GM23248 (cell line): ENCODE measurements around the gene MYO1H. TPM values are rescaled to one million over a fixed set of nuclear protein-coding genes. Genes with fewer than 3 reads are reported as not detected.

ENCODE experiments used
- DNase-seq: peaks from one replicate; pipeline ENCODE4 v3.0.0-alpha.2; 2015
- H2AFZ ChIP-seq: fragments of 200-600 bp; sonication (generic); 2 replicates; pipeline ENCODE4 v1.6.1; 2016; ENCODE audit warnings: antibody characterized with exemption
- H3F3A ChIP-seq: fragments of 200-600 bp; sonication (generic); 2 replicates; pipeline ENCODE4 v1.6.1; 2016; ENCODE audit warnings: mild to moderate bottlenecking, antibody characterized with exemption, mixed run types; ENCODE audit not compliant: insufficient read depth
- H3K27ac ChIP-seq: fragments of 200-600 bp; sonication (generic); 2 replicates; pipeline ENCODE4 v1.5.1; 2016; ENCODE audit warnings: mild to moderate bottlenecking
- H3K27me3 ChIP-seq: fragments of 200-600 bp; sonication (generic); replicated peaks from 2 replicates; pipeline ENCODE4 v1.6.1; 2016; ENCODE audit warnings: mild to moderate bottlenecking; ENCODE audit not compliant: insufficient read depth
- H3K36me3 ChIP-seq: fragments of 200-600 bp; sonication (generic); 2 replicates; pipeline ENCODE4 v1.6.1; 2016; ENCODE audit warnings: low read depth, mild to moderate bottlenecking
- H3K4me1 ChIP-seq: fragments of 200-600 bp; sonication (generic); 2 replicates; pipeline ENCODE4 v1.6.1; 2016; ENCODE audit warnings: mild to moderate bottlenecking; ENCODE audit not compliant: insufficient read depth
- H3K4me2 ChIP-seq: fragments of 200-600 bp; sonication (generic); one replicate; pipeline ENCODE4 v1.6.1; 2016; ENCODE audit warnings: mild to moderate bottlenecking; ENCODE audit not compliant: unreplicated experiment
- H3K4me3 ChIP-seq: fragments of 200-600 bp; sonication (generic); 2 replicates; pipeline ENCODE4 v1.5.1; 2016; ENCODE audit warnings: mild to moderate bottlenecking
- H3K79me2 ChIP-seq: fragments of 200-600 bp; sonication (generic); 2 replicates; pipeline ENCODE4 v1.6.1; 2016; ENCODE audit warnings: mild to moderate bottlenecking; ENCODE audit not compliant: insufficient read depth
- H3K9ac ChIP-seq: fragments of 200-600 bp; sonication (generic); 2 replicates; pipeline ENCODE4 v1.6.1; 2016; ENCODE audit warnings: mild to moderate bottlenecking
- H3K9me2 ChIP-seq: fragments of 200-600 bp; sonication (generic); 2 replicates; pipeline ENCODE4 v1.6.1; 2016; ENCODE audit warnings: mixed run types, mild to moderate bottlenecking, moderate library complexity; ENCODE audit not compliant: insufficient read depth
- H3K9me3 ChIP-seq: fragments of 200-600 bp; sonication (generic); one replicate; pipeline ENCODE4 v1.6.1; 2017; ENCODE audit warnings: low read depth
- H4K20me1 ChIP-seq: fragments of 200-600 bp; sonication (generic); 2 replicates; pipeline ENCODE4 v1.6.0; 2016; ENCODE audit not compliant: insufficient read depth
- EZH2 ChIP-seq: fragments of 200-600 bp; sonication (generic); IDR thresholded peaks from 2 replicates; pipeline ENCODE4 v1.6.1; 2018; ENCODE audit warnings: antibody characterized with exemption, mild to moderate bottlenecking; ENCODE audit not compliant: insufficient read depth, poor library complexity, severe bottlenecking
- EZH2phosphoT487 ChIP-seq: fragments of 200-600 bp; sonication (generic); IDR thresholded peaks from 2 replicates; pipeline ENCODE4 v1.6.1; 2018; ENCODE audit warnings: antibody characterized with exemption, moderate library complexity, mild to moderate bottlenecking, low read depth; ENCODE audit not compliant: insufficient read depth
- WGBS, 2 experiments: methylation state at CpG; one replicate each; pipeline ENCODE4 v1.1.6; 2015 to 2017; ENCODE audit warnings: low lambda C conversion rate in 2 of 2, low coverage in 1 of 2; ENCODE audit errors: missing lambda C conversion rate in 2 of 2; 5-methylcytosine and 5-hydroxymethylcytosine counted together
- in situ Hi-C: fragments of 300-500 bp; cut with MboI; formaldehyde crosslinking; loops from 2 replicates; pipeline ENCODE4 v1.15.0; 2020
- polyA plus RNA-seq: library from polyadenylated mRNA; unstranded; fragments of >200 nt; fragmentation: Nextera tagmentation; extraction: Ambion mirVana; gene quantifications from 2 replicates; pipeline ENCODE4 v1.2.1, GENCODE V29; 2016
- total RNA-seq: library from RNA; depleted of rRNA; stranded (reverse); fragments of >200 nt; shearing (Covaris generic); gene quantifications from 2 replicates; pipeline ENCODE4 v1.2.3, GENCODE V29; 2014

Gene MYO1H
- total and polyA plus RNA-seq, 2 experiments from 2014 or later = not detected

DNA sequence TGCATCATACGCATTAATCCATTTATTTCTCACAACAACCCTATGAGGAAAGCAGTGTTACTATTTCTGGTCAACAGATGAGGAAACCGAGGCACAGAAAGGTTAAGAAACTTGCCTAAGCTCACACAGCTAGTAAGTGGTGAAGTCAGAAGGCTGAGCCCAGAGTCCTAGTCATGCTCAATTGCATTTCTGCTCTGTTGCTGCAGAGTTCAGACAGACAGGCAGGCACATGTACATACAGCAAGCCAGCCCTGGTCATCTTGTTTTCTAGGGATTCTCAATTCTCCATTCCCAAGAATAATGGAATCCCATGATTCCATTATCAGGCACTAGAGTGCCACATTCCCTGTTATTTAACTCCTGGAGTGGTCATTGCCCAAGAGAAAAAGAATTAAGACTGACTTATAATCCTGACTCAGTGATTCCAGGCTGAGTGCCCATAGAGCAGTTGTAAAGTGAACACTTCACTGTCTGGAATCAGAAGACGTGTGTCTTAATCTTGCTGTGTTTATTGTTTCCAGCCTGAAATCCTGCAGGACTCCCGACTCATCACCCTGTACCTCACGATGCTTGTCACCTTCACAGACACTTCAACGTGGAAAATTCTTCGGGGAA, 140.5 kb downstream of the MYO1H start:
- H2AFZ ChIP-seq = no peak overlapping the region
- whole genome bisulfite sequencing, 2 experiments = 73 to 75% methylated on average over 7 of the region's 7 CpGs
- DNase-seq = peak; percentile 64
- no peaks in the 10 kb centered on the region for H3K79me2 ChIP-seq
- in situ Hi-C loops = no loop called here
- no peak for TF ChIP-seq EZH2phosphoT487
- TF ChIP-seq EZH2 = no peak
- H3K4me2 ChIP-seq = no peak overlapping the region
- no peaks in the 10 kb centered on the region for H3K9me2 ChIP-seq
- no peaks in the 10 kb centered on the region for H3K27me3 ChIP-seq
- H4K20me1 ChIP-seq = no peaks in the 10 kb centered on the region
- no peaks in the 10 kb centered on the region; the same call in 1 of the 2 replicates for H3F3A ChIP-seq
- H3K9ac ChIP-seq = peak overlapping the region; percentile 38; the same call in 1 of the 2 replicates
- H3K36me3 ChIP-seq = peaks cover 75% of the 10 kb centered on the region
- peak overlapping the region; percentile 39 for H3K27ac ChIP-seq
- H3K4me3 ChIP-seq = no peak overlapping the region
- H3K4me1 ChIP-seq = no peaks in the 10 kb centered on the region
- no peaks in the 10 kb centered on the region for H3K9me3 ChIP-seq

GRCh38 chr12:109489016-109489954, 141.6 kb downstream of the MYO1H start:
- H3K4me1 ChIP-seq = no peaks in the 10 kb centered on the region
- H3K9me2 ChIP-seq = no peaks in the 10 kb centered on the region
- peaks cover 67% of the 10 kb centered on the region for H3K36me3 ChIP-seq
- no peak overlapping the region for H3K4me2 ChIP-seq
- H3K27me3 ChIP-seq = no peaks in the 10 kb centered on the region
- TF ChIP-seq EZH2phosphoT487 (no peak), EZH2 (no peak)
- no peaks in the 10 kb centered on the region for H3K79me2 ChIP-seq
- no peaks in the 10 kb centered on the region for H3K9me3 ChIP-seq
- WGBS, 2 experiments = 93 to 95% methylated on average over 14 of the region's 14 CpGs
- H3F3A ChIP-seq = no peaks in the 10 kb centered on the region; the same call in 1 of the 2 replicates
- no peak overlapping the region for H2AFZ ChIP-seq
- in situ Hi-C loops = no loop called here
- no peaks in the 10 kb centered on the region for H4K20me1 ChIP-seq
- H3K4me3 ChIP-seq = no peak overlapping the region
- no peak for DNase-seq
- H3K9ac ChIP-seq = no peak overlapping the region
- H3K27ac ChIP-seq = no peak overlapping the region

DNA sequence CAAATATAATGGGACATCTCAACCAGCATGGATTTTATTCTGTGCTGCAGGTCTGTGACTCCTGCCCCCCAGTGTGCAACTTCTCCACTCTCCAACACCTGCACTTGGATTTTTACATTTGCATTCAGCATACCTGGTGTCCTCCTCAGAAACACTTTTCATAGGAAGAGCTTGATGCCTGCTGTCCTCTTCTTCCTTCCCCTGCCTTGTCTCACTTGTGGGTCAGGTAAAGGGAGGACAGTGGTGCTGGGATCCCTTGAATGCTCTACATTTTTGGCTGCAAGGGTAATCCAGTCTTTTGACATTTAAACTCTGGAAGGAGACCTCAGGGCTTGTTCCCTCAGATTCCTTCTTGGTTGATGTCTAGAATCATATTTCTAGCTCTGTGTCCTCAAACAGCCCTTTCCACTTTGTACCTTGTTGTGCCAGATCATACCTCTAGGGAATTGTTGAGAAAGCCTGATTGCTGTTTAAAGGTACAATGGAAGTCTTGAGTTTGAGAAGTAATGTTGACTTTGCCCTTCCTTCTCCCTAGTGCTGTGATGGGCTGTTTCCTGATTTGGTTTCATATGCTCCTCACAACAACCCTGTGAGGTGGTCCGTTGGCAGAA, 142.4 kb downstream of the MYO1H start:
- no peaks in the 10 kb centered on the region; the same call in 1 of the 2 replicates for H3F3A ChIP-seq
- no peak overlapping the region for H3K4me2 ChIP-seq

DNA sequence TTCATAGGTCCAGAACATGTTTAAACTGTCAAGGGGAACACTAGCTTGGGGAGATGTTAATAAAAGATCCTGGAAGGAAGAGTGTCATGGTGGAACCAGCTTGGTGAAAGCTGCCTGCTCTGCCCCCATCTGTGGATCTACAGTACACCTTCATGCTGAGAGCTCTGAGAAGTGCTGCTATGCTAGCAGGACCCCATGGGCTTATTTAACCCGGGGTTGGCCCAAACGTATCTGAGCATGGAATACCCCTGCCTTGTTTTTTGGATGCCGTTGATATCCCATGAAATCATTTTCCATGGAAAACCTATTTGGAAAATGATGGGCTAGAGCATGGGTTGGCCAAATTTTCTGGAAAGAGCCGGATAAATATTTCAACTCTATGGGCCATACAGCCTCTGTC, 144.0 kb downstream of the MYO1H start:
- Histone ChIP-seq H3K27me3 (no peaks in the 10 kb centered on the region), H3K27ac (no peak overlapping the region), H3K9ac (no peak overlapping the region), H3K9me3 (no peaks in the 10 kb centered on the region), H3K4me3 (no peak overlapping the region), H3K4me2 (no peak overlapping the region), H2AFZ (no peak overlapping the region), H3K4me1 (no peaks in the 10 kb centered on the region), H3K79me2 (no peaks in the 10 kb centered on the region), H3K9me2 (no peaks in the 10 kb centered on the region), H3F3A (no peaks in the 10 kb centered on the region; the same call in 1 of the 2 replicates), H4K20me1 (no peaks in the 10 kb centered on the region), H3K36me3 (peaks cover 61% of the 10 kb centered on the region)
- in situ Hi-C loops = no loop called here
- TF ChIP-seq EZH2phosphoT487 = no peak
- no peak for TF ChIP-seq EZH2
- no peak for DNase-seq
- WGBS, 2 experiments = 90% methylated on average over 4 of the region's 4 CpGs

More for the DNA sequence above, 142.4 kb downstream of the MYO1H start:
- Histone ChIP-seq H3K9me3 (no peaks in the 10 kb centered on the region), H2AFZ (no peak overlapping the region), H3K4me1 (no peaks in the 10 kb centered on the region), H3K4me3 (no peak overlapping the region), H3K27me3 (no peaks in the 10 kb centered on the region), H3K9me2 (no peaks in the 10 kb centered on the region), H3K9ac (no peak overlapping the region), H3K36me3 (peaks cover 66% of the 10 kb centered on the region), H3K79me2 (no peaks in the 10 kb centered on the region), H4K20me1 (no peaks in the 10 kb centered on the region), H3K27ac (no peak overlapping the region)
- in situ Hi-C loops = no loop called here
- no peak for TF ChIP-seq EZH2phosphoT487
- DNase-seq = no peak
- WGBS, 2 experiments = 73 to 98% methylated on average over 1 of the region's 1 CpG
